HUES64 (cell line): ENCODE data around the gene CD47. TPM values are rescaled to one million over a fixed set of nuclear protein-coding genes. Genes with fewer than 3 reads are reported as not detected.

Experiments used
- H3K27ac ChIP-seq: 2 replicates; pipeline ENCODE4 v1.7.0; 2013; ENCODE audit warnings: low read depth, low read length, inconsistent platforms
- H3K27me3 ChIP-seq: 2 replicates; pipeline ENCODE4 v1.6.1; 2013; ENCODE audit warnings: mild to moderate bottlenecking, low read length; ENCODE audit not compliant: insufficient read depth
- H3K36me3 ChIP-seq: 2 replicates; pipeline ENCODE4 v1.6.1; 2013; ENCODE audit warnings: mild to moderate bottlenecking, low read length; ENCODE audit not compliant: insufficient read depth
- H3K4me1 ChIP-seq: 2 replicates; pipeline ENCODE4 v1.6.1; 2013; ENCODE audit warnings: mild to moderate bottlenecking, low read length, moderate library complexity; ENCODE audit not compliant: insufficient read depth
- H3K4me3 ChIP-seq: 2 replicates; pipeline ENCODE4 v1.5.1; 2013; ENCODE audit warnings: mild to moderate bottlenecking, low read length, moderate library complexity
- H3K9ac ChIP-seq: 2 replicates; pipeline ENCODE4 v1.6.1; 2013; ENCODE audit warnings: mild to moderate bottlenecking, low read depth, low read length
- H3K9me3 ChIP-seq: 2 replicates; pipeline ENCODE4 v1.6.1; 2013; ENCODE audit warnings: low read depth, low read length; ENCODE audit not compliant: insufficient read depth
- WGBS: fragments of 150-250, 120-280 bp; methylation state at CpG from one replicate; pipeline ENCODE4 v1.1.7; 2013; ENCODE audit warnings: missing lambda C conversion rate; 5-methylcytosine and 5-hydroxymethylcytosine counted together
- polyA plus RNA-seq, 2 experiments: library from polyadenylated mRNA; stranded (reverse); fragments of 50-300 nt; gene quantifications; one replicate each; pipeline ENCODE4 v1.2.3, GENCODE V29; 2013

The CD47 gene
- polyA plus RNA-seq (2013, experiment 1 of 2) = 15.1 TPM
- polyA plus RNA-seq (2013, experiment 2 of 2) = 18.8 TPM

DNA sequence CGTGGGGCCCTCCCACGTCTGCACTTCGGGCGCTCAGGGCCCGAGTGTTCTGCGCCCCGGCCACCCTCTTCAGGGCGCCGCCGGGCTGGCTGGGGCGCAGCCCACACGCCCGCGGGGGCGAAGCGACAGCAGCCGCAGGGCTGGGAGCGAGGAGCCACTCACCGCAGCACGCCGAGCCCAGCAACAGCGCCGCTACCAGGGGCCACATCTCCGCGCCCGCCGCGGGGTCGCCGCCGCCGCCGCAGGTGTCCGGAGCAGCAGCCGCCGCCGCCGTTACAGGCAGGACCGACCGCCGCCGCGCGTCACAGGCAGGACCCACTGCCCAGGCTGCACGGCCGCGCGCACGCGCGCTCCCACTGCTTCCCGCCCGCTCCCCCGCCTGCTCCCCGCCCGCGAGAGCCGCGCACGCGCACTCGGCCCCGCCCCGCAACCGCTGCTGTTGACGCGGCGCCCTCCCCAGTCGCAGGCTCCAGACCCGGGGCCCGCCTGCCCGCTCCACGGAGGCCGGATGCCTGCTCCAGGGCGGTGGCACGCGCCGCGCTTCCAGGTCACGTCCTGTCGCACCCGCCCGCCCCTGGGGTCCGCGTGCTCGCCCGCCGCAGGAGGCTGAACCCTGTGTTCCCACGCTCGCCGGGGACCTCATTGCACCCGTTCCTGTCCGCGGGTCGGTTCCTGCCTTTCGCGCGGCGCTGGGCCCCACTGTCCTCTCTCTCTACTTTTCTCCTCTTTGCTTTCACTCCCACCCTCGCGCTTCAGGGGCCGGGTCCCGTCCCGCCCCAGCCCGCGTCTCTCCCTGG lies at the start of gene CD47:
TSS of gene CD47 (minus strand) at position 331 of the 797 bp plus-strand sequence. CDS start at position 208, 123 bp downstream.
- Histone ChIP-seq H3K4me1 (0 out of 2 replicates have a peak, but pooled peaks cover 3% of the 10 kb centered on the region), H3K27me3 (peaks cover 45% of the 10 kb centered on the region), H3K4me3 (peak within 1 kb of the TSS; percentile 85), H3K9me3 (peaks cover 4% of the 10 kb centered on the region), H3K9ac (peak within 1 kb of the TSS; percentile 73), H3K27ac (no peak within 1 kb of the TSS), H3K36me3 (no peaks in the 10 kb centered on the region)
- under 1% methylated on average over 106 of the region's 106 CpGs for WGBS

DNA sequence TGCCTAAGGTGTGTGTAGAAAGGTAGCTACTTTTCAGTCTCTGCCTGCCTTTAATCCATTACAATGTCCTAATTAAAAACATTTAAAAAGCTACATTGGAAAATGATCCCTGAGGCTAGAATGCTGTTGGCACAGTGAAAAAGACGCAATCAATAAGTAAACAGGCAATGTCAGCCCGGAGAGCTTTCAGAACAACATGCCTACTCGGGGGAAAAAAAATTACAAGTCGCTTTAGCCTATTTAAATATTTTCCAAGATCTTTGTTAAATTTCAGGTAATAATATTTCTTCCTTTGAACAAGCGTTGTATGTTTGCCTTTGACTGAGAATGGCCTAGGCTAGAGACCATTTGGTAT lies 46.6 kb upstream of the CD47 start:
- 100% methylated on average over 5 of the region's 5 CpGs for WGBS
- H3K27ac ChIP-seq = no peak overlapping the region
- no peaks in the 10 kb centered on the region for H3K36me3 ChIP-seq
- no peaks in the 10 kb centered on the region for H3K27me3 ChIP-seq
- no peaks in the 10 kb centered on the region for H3K9me3 ChIP-seq
- H3K4me1 ChIP-seq = no peaks in the 10 kb centered on the region
- H3K9ac ChIP-seq = no peak overlapping the region
- no peak overlapping the region for H3K4me3 ChIP-seq

DNA sequence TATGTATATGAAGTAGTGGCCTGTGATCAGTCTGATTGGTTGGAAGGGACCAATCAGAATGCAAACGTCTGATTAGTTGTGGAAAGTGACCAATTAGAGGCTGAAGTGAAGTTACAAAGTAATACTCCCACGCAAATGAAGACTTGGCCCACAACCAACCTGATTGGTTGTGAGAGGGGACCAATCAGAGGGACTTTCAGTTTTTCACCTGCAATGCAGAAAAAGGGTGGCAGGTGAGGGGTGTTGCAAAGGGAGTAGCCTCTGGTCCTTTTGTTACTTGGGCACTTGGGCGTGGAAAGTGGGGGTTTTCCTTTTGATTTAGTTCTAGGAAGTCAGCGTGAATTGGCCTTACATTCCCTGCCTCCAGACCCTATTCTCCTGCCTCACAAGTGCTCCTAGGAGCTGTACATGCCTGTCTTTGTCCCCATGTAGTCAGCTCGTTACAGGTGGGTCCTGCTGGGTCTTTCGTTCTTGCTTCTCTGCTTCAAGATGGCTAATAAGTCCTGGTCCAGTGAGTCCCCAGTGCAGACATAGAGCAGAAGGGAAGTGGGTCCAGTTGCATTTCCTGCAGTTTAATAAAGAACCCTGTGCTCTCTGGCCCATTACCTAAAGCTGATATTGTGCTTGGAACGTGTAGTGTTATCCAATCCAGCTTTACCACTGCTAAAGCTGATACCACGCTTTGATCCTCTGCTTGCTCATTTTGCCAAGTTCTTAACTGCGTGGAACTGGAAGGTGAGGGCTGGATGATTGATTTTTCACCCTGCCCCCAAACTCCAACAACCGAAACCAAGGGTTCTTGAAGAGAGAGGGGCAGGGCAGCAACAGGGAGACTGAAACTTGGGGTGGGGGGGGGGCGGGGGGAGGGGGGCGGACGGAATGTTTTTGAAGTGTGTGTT lies 46.0 kb upstream of the CD47 start:
- no peaks in the 10 kb centered on the region for H3K9me3 ChIP-seq
- H3K27ac ChIP-seq = no peak overlapping the region
- WGBS = 96% methylated on average over 9 of the region's 13 CpGs
- H3K27me3 ChIP-seq = no peaks in the 10 kb centered on the region
- H3K36me3 ChIP-seq = no peaks in the 10 kb centered on the region
- no peak overlapping the region for H3K9ac ChIP-seq
- H3K4me1 ChIP-seq = no peaks in the 10 kb centered on the region
- H3K4me3 ChIP-seq = no peak overlapping the region

DNA sequence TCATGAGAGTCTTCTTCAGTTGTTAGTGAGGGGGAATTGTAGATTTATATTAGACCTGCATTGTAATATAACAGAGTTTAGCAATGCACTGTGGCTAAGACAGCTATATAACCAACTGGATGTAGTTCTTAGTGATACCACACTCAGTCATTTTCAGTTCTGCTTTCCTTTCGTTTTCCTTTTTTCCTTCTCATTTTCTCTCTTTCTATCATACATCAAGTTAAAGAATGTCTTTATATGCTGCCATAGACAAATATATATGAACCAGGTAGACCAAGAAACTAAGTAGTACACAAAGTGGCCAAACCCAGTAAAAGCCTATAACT lies 43.7 kb upstream of the CD47 start:
- Histone ChIP-seq H3K9ac (no peak overlapping the region), H3K27me3 (no peaks in the 10 kb centered on the region), H3K4me3 (no peak overlapping the region), H3K36me3 (no peaks in the 10 kb centered on the region), H3K9me3 (no peaks in the 10 kb centered on the region), H3K4me1 (no peaks in the 10 kb centered on the region), H3K27ac (no peak overlapping the region)
- WGBS = 93% methylated on average over 1 of the region's 1 CpG

DNA sequence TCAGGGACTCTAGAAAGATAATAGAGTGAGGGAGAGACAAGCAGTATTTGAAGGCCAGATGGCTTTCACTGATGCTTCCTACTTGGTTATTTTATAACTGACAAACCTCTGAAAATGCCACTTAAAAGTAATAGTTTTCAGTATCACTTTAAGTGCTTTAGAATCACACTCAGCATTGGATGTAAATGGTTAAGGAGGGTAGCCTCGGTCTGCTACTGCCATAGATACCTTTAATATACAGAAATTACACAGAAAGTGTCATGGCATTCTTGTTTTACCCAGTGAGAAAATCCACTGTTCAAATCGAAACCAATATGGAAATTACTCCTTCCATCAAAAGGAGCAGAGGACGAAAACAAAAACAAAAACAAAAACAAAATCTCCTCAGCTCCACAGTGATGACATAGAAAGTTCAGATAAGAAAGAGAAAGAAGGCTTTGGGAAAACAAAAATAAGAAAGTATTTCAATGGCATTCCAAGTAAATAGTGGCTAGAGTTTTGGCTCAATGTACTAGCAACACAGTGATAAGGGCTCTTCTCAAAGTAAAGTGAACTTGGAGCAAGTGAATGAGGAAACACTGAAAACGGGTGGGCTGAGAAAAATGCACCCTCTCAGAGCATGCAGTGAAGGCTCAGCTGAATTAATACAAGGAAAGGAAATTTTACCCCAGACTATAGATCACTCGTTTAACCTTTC lies 43.2 kb upstream of the CD47 start:
- H3K27ac ChIP-seq = no peak overlapping the region
- H3K4me1 ChIP-seq = no peaks in the 10 kb centered on the region
- no peaks in the 10 kb centered on the region for H3K36me3 ChIP-seq
- no peak overlapping the region for H3K4me3 ChIP-seq
- H3K27me3 ChIP-seq = no peaks in the 10 kb centered on the region
- H3K9ac ChIP-seq = no peak overlapping the region
- 84% methylated on average over 3 of the region's 5 CpGs for WGBS
- no peaks in the 10 kb centered on the region for H3K9me3 ChIP-seq

DNA sequence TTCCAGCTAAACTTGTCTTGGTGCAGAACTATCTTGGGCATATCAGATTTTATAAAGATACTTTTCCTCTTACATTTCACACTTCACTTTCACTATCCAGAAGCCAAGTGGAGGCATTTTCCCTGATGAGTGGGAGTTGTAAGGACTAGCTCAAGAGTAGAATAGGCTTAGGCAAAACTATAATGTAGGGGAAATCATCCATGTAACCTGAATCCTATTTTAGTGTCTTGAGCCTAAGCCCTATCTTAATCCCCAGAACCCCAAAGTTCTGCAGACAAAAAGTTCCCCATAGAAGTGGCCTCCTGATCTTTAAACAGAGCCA lies 42.2 kb upstream of the CD47 start:
- Histone ChIP-seq H3K9ac (no peak overlapping the region), H3K4me1 (no peaks in the 10 kb centered on the region), H3K27me3 (no peaks in the 10 kb centered on the region), H3K36me3 (no peaks in the 10 kb centered on the region), H3K9me3 (no peaks in the 10 kb centered on the region), H3K27ac (no peak overlapping the region), H3K4me3 (no peak overlapping the region)

DNA sequence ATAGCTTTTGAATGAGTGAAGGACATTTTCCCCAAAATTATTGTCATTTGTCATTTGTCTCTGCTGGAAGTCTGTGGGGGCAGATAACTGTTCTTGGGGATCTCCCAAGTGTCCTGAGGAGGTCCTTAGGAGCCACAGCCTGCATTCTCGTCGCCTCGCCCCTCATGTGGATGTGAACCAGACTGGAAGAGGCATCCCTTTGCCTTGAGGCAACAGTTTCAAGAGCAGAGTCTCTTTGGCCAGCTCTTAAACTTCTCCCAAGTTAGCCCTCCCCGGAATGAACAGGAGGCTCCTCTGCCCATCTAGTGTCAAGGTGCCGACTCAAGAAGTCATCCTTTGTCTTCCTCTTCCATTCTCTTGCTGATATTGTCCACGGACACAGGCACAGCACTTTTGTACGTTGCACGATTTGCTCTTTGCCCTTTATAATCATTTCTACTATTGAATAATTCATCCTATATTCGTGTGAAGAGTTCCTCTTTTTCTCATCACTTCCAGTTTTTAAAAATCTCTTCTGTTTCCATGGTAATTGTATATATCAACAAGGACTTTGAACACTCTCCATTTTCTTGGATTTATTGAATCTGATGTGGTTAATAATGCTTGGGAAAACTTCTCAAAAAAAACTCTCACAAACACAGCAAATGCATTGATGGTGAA lies 40.8 kb upstream of the CD47 start:
- H3K27ac ChIP-seq = no peak overlapping the region
- H3K9ac ChIP-seq = no peak overlapping the region

DNA sequence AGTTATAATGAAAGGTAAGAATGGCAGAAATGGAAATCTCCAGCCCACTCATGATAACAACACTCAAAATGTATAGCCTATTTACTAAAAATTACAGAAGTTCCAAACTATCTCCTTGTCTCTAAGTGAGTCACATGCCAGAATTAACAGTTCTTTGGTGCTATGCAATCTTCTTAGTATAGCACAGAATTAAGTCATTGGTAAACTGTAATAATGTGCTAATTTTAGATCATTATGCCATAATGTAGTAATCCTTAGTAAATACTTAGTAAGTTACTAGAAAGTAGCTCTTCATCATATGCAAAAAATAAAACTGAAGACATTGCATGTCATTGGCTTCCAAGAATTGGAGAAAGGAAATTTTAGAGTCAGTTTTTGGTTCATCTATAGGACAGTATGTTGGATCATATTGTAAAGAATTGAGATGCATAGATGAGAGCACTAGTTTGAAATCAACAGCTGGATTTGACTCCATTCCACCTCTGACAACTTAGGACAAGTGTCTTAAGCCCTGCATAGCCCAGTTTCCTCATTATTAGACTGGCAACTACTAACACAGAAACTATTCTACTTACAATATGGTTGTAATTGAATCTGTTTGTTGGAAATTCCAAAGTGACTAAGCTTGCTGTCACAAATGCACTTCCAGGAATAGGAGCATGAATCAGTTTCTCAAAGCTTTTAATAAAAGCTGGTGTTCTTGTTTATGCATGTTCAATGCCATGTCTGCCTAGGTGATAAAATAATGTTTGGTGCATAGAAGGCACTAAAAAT lies 40.1 kb upstream of the CD47 start:
- H3K4me3 ChIP-seq = no peak overlapping the region
- no peak overlapping the region for H3K27ac ChIP-seq
- H3K9me3 ChIP-seq = no peaks in the 10 kb centered on the region
- no peaks in the 10 kb centered on the region for H3K36me3 ChIP-seq
- H3K27me3 ChIP-seq = no peaks in the 10 kb centered on the region
- no peak overlapping the region for H3K9ac ChIP-seq
- H3K4me1 ChIP-seq = no peaks in the 10 kb centered on the region

More for the DNA sequence above, 40.8 kb upstream of the CD47 start:
- Histone ChIP-seq H3K9me3 (no peaks in the 10 kb centered on the region), H3K4me3 (no peak overlapping the region), H3K4me1 (no peaks in the 10 kb centered on the region), H3K27me3 (no peaks in the 10 kb centered on the region), H3K36me3 (no peaks in the 10 kb centered on the region)
- WGBS = 92% methylated on average over 9 of the region's 9 CpGs

DNA sequence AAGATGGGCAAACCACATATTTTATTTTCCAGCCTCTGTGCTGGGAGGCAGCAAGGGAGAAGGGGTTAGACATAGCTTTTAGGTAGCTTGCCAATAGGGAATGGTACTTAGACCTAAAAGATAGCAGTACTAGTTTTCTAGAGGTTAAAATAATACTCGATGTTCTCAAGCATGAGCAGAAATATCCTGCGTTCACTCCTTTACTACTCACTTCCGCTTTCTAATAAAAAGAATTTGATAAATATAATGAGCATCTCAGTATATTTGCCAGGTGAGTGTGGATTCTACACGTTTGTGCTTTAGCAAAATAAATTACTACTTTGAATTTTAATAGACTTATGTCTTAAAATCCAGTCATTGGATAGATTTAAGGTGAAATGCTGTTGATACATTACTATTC lies 39.4 kb upstream of the CD47 start:
- Histone ChIP-seq H3K4me1 (no peaks in the 10 kb centered on the region), H3K27ac (no peak overlapping the region), H3K27me3 (no peaks in the 10 kb centered on the region), H3K9ac (no peak overlapping the region), H3K4me3 (no peak overlapping the region), H3K36me3 (no peaks in the 10 kb centered on the region), H3K9me3 (no peaks in the 10 kb centered on the region)
- no CpG with 5 or more reads among the region's 4 CpGs for WGBS

DNA sequence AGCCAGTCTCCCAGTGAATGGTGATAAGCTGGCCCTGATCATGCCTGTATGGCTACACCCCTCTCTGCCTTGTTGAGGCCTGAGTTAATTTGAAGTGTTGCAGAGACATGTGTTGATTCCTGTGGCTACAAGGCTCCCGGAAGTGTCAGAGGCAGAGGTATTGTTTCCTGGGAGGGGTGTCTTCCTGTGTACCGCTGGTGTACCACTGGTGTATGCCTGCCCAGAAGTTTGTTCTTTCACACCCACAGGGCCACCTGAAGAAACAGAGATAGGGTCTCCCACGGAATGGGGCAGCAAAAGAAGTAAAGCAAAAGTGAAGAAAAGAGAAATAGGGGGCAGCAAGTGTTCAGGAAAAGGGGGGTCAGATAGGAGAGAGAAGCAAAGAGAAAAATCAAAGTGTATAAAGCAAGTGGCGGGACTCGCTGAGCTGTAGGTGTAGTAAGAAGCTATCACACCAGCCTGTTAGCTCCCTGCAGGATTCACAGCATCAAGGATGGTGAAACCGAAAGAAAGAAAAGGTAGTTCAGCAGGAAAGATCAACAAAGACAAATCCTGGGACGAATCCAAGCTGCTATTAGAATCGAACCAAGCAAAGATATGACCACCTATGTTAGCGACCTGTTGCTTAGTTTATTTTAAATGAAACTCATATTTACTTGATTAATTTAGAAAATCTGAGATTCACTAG lies 36.6 kb upstream of the CD47 start:
- Histone ChIP-seq H3K4me3 (no peak overlapping the region), H3K27me3 (no peaks in the 10 kb centered on the region), H3K4me1 (no peaks in the 10 kb centered on the region), H3K9me3 (no peaks in the 10 kb centered on the region), H3K36me3 (no peaks in the 10 kb centered on the region), H3K9ac (no peak overlapping the region), H3K27ac (no peak overlapping the region)
- 94% methylated on average over 9 of the region's 9 CpGs for WGBS
